Activated CD4-positive, alpha-beta T cell treated with anti-CD3 and anti-CD28 coated beads for 24 hours (primary cell): ENCODE data around the gene SART3.
"Not testable (repeated sequence)": the region's sequence is repeated elsewhere in the genome, so short reads cannot be mapped to it uniquely, and the experiment has no call there.

Source experiments
- DNase-seq, 2 donors: peaks; one replicate each; pipeline ENCODE4 v3.0.0-alpha.2; 2020; ENCODE audit warnings: low read depth in 2 of 2

Gene SART3

DNA sequence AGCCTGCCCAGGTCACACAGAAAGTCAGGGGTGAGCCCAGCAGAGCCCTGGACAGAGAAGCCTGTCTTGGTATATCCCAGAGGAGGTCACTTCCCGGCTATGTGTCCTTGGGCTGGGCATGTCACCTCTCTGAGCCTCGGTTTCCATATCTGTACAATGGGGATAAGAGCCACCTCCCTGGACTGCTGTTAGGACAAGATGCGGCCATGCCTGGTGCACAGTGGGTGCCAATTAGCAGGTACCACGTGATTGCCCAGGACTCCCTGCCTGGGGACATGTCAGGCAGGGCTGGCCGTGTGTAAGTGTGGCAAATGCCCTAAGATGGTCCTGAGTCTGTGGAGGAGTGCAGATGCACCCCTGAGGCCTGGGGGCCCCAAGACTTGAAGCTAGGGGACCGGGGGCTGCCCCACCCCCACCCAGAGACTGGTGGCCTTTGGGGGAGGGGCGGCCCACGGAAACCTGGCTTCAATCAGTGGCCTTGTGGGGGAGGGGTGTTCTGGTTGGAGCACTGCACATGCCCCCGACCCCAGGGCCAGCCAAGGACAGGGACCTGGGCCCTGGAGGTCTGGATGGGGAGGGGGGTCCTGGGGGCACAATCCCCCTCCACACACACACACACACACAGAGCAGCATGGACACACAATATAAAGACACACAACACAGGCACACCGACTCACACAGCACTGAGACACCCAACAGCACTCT is 36.0 kb upstream of the SART3 start:
- DNase-seq = no peak

DNA sequence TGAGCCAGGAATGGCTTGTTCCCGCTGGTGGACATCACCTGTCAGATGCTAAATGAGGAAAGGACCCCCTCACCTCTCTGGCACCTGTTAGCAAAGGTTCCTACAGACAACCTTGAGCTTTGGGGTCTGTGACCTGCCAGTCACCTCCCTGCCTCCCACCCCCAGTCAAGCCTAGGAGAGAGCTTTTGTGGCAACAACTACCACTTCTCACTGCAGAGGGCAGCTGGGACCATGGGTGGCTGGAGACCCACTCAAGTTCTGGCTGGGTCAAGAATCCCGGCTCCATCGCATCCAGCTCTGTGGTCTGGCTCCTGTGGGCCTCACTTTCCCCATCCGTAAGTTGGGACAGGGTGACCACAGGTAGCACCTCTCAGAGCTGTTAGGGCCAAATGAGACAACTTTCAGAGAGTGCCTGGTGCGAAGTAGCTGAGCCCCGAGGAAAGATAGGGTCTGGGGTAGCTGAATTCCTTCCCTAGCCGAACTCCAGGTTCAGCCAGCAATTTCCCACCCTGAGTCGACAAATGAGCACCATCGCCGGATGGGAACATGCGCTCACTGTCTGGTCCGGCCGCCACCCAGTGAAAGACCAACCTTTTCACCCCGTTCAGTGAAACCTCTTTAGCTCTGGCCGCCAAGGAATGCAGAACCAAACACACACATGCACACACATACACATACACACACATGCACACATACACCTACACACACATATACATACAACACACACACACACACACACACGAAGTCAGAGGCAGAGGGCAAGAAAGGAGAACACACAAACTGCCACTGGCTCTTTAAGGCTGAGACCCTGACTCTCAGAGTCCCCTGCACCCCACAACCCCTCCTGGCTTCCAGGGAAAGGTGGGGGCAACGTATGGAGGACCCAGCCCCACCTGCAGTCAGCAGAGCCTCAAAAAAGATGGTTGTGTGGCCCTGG is 35.0 kb upstream of the SART3 start:
- no peak for DNase-seq

- DNase-seq = no peak
Observed at GRCh38 chr12:108594960-108595710, 34.2 kb upstream of the SART3 start.

- DNase-seq = no peak
Observed at GRCh38 chr12:108594323-108594903, 33.4 kb upstream of the SART3 start.

- no peak for DNase-seq
Observed at GRCh38 chr12:108592033-108592909, 31.3 kb upstream of the SART3 start.

GRCh38 chr12:108591267-108591980 is 30.5 kb upstream of the SART3 start:
- DNase-seq = no peak

GRCh38 chr12:108590463-108590862 is 29.5 kb upstream of the SART3 start:
- DNase-seq = not testable (repeated sequence)

- no peak for DNase-seq
Observed at GRCh38 chr12:108589840-108590229, 28.9 kb upstream of the SART3 start.

- no peak for DNase-seq
Observed at GRCh38 chr12:108589028-108589839, 28.3 kb upstream of the SART3 start.

DNA sequence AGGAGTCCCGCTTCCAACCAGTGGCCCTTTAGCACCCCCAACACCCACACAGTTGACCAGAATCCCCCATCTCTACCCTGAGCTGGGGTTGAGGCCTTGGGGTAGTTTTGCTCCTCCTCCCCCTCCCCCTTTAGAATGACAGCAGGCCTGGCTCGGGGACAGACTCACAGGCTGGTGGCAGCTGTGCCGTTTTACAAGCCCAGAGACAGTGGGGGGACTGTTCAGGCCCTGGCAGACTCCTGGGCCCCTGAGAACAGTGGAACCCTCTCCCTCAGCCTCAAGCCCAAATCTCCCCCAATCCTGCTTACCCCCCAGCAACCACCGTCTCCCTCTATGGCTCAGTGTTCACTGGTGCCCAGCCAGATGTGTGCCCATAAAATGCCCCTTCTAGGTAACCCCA is 26.9 kb upstream of the SART3 start:
- DNase-seq = no peak

DNA sequence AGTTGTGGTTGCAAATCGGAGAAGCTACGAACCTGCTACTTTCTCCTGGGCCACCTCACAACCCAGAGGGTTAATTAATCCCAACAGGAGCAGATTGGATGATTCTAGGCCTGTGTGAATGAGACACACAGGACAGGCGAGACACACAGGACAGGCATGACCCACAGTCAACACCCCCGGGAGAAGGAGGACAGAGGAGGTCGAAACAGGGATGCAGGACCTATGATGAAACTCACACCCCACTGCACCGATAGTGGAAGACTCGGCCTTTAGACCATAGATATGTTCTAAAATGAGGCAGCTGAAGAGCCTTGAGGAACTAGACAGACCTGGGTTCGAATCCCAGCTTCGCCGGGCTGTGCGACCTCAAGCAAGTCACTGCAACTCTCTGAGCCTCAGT is 25.3 kb upstream of the SART3 start:
- DNase-seq = no peak

DNA sequence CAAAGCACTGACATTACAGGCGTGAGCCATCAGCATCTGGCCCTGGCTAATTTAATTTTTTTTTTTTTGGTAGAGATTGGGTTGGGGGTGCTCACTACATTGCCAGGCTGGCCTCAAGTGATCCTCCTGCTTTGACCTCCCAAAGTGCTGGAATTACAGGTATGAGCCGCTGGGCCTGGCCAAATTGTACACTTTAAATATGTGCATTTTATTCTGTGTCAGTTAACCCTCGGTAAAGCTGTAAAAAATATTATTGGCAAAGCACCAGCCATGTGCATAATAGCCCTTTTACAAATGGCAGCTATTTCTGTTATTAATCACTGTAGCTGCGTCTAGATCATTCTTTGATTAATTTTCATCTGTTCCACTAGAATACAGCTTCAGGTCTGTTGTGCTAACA is 24.9 kb upstream of the SART3 start:
- DNase-seq = no peak

- no peak for DNase-seq
Observed at GRCh38 chr12:108584456-108585065, 23.6 kb upstream of the SART3 start.

DNA sequence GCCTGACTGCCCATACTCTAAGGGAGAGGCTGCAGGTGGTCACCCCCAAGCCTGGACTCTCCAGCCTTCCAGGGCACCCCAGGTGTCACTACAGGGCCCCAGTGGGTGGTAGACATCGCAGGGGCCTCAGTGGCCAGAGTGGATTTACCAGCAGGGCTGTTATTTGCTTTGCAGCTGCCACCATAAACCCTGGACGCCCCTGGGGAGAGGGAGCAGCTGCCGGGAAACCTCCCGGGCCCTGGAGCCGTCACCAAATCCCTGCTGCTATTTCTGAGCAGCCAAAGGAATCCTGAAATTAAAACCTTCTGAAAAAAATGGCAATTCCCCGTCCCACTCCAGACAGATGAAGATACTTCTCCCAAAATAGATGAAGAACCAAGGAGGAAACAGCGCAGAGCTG is 23.0 kb upstream of the SART3 start:
- DNase-seq = no peak

GRCh38 chr12:108582978-108583770 is 22.2 kb upstream of the SART3 start:
- no peak for DNase-seq

- DNase-seq = no peak
Observed at GRCh38 chr12:108582509-108582908, 21.5 kb upstream of the SART3 start.

GRCh38 chr12:108581311-108582227 is 20.6 kb upstream of the SART3 start:
- DNase-seq = no peak
